Renal cortical epithelial cell (primary cell): ENCODE measurements around the gene MDFIC. TPM values are rescaled to one million over a fixed set of nuclear protein-coding genes. Genes with fewer than 3 reads are reported as not detected.

Experiments used
- DNase-seq: peaks from one replicate; pipeline ENCODE4 v3.0.0-alpha.2; 2011; ENCODE audit warnings: low read depth
- total RNA-seq: library from RNA; depleted of rRNA; stranded (reverse); fragments of >200 nt; gene quantifications from 2 replicates; pipeline ENCODE4 v1.2.3, GENCODE V29; 2014

Gene MDFIC
- total RNA-seq, 1 donor from 2014 or later, result 18.7 TPM

DNA sequence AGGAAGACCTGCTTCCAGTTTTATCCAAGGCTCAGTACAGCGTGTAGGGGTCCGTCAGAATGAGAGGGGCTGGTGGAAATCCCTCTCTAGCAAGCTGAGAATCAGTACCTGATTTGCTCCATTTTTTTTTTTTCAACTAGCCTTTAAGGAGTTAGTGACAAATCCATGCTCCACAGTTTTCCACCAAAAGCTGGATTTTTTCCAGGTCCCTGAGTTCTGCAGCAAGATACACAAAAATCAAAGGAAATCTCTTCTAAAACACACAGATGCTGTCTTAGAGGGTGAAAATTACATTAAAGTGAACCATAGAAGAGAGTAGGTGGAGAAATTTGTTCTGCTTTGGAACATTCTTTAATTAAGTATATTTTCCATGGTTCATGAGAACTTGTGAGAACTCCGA lies 30.4 kb downstream of the MDFIC start:
- DNase-seq, result no peak

- DNase-seq, result no peak
Observed at GRCh38 chr7:114953724-114954123, 31.8 kb downstream of the MDFIC start.

DNA sequence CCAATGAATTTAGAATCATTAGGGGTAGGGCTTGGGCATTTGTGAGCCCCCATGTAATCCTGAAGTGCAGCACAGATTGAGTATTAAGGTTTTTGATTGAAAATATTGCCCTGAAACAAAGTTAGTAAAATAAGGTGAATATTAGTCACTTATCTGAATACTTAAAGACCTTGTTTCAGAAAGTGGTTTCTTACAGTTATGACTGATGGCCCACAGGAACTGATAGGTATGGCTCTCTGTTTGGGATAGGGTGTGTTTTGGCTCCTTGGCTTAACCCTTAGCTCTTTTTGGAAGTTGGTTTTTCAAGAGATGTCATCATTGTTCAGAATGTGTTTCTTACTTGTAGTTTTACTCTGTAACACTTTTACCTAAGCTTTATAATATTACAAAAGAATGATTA lies 34.8 kb downstream of the MDFIC start:
- no peak for DNase-seq

GRCh38 chr7:114957444-114957843 lies 35.5 kb downstream of the MDFIC start:
- no peak for DNase-seq

GRCh38 chr7:114959931-114960330 lies 38.0 kb downstream of the MDFIC start:
- DNase-seq, result no peak

DNA sequence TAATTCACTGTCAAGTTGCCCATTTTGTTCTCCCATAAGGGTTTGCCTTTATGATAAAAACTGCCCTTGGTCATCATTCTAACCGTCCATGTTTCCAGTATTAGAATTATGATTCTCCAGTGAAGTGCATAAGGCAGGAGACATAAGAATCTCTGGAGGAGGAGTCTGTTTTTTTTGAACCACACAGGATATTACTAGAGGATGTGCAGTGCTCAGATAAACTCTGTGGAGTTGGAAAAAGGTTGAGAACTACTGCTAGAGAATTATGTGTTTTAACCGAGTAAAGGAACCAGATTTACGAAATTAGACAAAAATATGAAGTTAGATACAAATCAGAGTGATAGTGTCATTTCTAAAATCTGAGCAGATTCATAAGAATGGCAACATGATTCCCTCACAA lies 40.5 kb downstream of the MDFIC start:
- DNase-seq, result no peak

- no peak for DNase-seq
Observed at GRCh38 chr7:114966156-114966555, 44.3 kb downstream of the MDFIC start.

DNA sequence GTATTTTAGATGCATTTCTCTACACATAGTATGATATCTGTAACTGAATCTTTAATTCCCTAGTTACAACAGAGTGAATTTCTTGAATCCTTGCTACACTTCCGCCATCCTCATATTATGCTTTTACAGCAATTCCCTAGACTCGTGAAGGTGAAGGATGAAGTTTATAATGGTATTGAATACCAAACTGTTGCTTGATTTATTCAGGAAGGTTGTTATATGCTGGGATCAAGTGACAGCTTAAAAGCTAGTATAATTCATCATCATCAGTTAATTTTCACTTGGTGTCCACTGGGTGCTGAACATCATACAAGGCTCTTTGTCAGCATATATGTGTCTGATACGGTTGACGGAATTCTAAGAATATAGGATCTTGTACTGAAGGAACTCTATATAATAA lies 47.2 kb downstream of the MDFIC start:
- no peak for DNase-seq

- DNase-seq, result no peak
Observed at GRCh38 chr7:114970308-114970707, 48.4 kb downstream of the MDFIC start.

GRCh38 chr7:114970732-114971131 lies 48.8 kb downstream of the MDFIC start:
- DNase-seq, result no peak

DNA sequence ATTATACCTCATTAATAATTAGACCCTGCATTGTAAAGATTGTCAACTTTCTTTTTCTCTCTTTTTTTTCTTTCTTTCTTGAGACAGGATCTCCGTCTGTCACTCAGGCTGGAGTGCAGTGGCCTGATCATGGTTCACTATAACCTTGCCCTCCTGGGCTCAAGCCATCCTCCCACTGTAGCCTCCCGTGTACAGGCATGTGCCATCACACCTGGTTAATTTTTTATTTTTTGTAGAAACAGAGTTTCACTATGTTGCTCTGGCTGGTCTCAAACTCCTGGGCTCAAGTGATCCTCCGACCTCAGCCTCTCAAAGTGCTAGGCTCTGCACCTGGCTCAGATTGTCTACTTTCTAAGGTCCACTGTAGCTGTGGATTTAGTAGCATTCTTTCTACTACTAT lies 50.7 kb downstream of the MDFIC start:
- DNase-seq, result no peak

DNA sequence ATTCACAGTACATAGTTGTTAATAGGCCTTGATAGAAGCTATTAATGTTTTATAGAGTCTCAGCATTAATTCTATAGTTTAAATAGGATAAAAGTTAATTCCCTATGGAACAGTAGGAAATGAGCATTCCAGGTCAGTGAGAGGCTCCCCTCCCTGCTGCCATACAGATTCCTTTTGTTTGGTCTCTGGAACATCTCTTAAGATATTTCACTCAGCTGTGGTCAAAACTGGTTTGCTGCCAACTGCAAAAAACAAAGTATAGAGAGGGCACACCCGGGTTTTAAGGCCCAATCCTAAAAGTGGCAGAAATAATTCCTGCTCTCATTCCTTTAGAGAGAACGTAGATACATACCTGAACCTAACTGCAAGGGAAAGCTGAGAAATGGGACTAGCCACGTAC lies 51.3 kb downstream of the MDFIC start:
- peak; percentile 72 for DNase-seq

DNA sequence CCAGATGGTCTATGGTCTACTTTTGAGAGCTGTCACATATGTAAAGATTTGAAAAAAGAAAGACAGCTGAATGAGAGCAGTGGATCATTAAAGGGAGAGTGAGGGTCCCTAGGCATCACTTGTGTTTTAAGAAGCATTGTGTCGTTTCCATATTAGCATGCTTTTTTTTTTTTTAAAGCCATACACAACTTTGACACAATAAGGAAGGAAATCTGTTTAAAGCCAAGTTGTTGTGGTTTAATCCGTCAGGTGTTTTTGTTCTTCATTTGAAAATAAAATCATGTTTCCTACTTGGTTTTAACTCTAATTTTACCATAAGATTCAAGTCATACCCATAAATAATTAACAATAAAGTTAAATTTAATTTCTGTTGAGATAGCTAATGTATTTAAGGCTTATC lies 53.5 kb downstream of the MDFIC start:
- no peak for DNase-seq

DNA sequence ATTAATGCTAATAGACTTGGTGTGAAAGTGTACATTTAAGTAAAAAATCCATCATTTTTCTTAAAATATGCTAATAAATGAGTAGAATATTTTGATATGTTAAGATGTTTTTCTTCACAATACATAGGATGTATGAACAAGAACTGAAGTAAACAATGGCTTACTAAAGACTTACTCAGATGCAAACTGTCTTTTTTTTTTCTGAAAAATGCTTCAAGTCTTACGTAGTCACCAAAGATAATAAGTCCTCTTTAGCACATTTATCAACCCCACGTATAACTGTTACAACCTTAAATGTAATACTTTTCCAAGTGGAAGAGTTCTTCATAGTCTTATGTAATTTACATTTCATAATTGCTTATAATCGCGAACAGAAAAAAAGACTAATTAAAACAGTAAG lies 54.8 kb downstream of the MDFIC start:
- DNase-seq, result no peak

- DNase-seq, result no peak
Observed at GRCh38 chr7:114977277-114977676, 55.4 kb downstream of the MDFIC start.

DNA sequence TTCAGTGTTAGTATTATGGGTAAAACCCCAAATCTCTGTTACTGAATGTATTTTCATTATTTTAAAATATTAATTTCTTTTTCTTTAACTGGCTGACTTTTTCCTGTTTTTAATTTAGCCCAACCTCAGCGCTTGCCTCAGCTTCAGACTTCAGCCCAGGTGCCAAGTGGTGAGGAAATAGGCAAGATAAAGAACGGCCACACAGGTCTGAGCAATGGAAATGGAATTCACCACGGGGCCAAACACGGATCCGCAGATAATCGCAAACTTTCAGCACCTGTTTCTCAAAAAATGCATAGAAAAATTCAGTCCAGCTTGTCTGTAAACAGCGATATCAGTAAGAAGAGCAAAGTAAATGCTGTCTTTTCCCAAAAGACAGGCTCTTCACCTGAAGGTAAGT lies 57.5 kb downstream of the MDFIC start:
- peak; percentile 5 for DNase-seq

DNA sequence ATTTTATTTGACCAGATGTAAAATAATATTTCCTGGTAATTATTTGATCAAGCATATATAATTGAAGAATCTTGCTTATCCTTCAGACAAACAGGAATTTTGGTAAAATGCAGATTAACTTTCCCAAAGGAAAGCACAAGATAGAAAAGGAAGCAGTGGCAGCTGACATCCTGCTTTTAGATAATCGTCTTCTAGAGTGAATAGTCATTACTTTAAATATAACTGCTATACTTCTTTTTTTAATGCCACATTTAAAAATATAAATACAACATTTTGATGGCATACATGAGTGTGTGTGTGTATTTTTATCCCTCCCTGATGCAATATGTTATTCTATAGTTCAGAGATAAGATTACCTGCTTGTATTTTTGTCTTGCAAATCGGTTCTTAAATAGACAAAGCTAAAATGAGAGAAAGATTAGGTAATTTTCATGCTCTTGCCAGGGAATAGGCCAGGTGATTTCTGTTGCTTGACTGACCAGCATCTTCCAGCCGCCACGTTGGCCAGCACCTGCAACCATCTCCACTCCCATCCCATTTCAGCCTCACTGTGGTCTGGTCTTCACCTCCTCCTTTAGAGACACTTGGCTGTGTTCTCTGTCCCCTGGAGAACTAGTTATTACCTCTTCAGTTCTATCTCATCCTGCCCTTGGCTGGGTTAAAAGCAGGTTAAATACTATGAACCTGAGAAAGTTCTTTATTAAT lies 58.1 kb downstream of the MDFIC start:
- no peak for DNase-seq

DNA sequence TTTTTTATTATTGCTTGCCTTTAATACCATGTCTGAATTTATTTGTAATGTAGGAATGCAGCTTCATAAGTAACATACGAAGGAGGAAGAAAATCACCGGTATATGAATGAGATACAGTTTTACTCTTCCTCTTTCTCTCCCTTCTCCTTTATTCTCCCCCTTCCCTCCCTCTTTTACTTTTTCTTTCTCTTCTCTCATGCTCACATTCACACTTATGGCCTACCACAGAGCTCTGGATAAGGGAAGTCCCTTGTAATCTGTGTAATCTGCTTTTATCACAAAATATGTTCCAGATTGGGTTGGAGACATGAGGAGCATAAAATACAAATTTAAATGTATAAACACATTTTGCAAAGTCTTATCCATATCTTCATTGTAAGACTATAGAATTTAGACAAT lies 59.4 kb downstream of the MDFIC start:
- DNase-seq, result no peak

- DNase-seq, result no peak
Observed at GRCh38 chr7:114985116-114985715, 63.3 kb downstream of the MDFIC start.

- DNase-seq, result peak; percentile 90
Observed at GRCh38 chr7:114986190-114987180, 64.6 kb downstream of the MDFIC start.

GRCh38 chr7:114988026-114988425 lies 66.1 kb downstream of the MDFIC start:
- no peak for DNase-seq

DNA sequence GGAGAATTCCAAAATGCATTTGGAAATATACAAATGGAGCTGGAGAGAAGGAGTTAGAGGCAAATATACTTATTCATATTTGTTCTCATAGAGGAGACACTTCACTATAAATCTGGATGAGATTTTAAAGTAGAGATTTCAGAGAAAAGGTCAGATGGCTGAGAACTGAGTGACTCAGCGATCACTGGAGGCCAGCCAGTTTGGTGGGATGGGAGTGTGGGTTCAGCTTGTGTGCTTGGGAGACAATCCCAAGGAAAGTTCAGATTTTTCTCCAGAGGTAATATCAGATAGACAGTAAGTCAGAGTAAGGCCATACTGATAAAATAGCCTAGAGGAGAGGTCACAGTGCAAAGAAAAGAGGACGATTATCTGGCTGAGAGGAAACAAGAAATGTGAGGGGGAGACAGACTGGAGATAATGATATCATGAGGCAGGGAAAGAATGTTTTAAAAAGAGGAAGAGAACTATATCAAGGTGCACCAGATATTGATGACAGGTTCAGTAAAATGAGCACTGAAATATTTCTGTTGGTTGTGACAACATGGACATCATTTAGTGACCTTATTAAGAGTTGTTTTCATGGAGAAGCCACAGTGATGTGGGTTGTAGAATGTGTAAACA lies 67.0 kb downstream of the MDFIC start:
- DNase-seq, result peak; percentile 71
